ENCODE data around the gene PPIG. TPM values are rescaled to one million over a fixed set of nuclear protein-coding genes. Genes with fewer than 3 reads are reported as not detected.
"Not testable (repeated sequence)": the region's sequence is repeated elsewhere in the genome, so short reads cannot be mapped to it uniquely, and the experiment has no call there.

PPIG gene
- total RNA-seq (10 to 100 TPM; 79.2 to 82.9 TPM), polyA plus RNA-seq (100 to 1,000 TPM in 1 of 2 donors, 10 to 100 TPM in 1; 36.8 to 103 TPM)

DNA sequence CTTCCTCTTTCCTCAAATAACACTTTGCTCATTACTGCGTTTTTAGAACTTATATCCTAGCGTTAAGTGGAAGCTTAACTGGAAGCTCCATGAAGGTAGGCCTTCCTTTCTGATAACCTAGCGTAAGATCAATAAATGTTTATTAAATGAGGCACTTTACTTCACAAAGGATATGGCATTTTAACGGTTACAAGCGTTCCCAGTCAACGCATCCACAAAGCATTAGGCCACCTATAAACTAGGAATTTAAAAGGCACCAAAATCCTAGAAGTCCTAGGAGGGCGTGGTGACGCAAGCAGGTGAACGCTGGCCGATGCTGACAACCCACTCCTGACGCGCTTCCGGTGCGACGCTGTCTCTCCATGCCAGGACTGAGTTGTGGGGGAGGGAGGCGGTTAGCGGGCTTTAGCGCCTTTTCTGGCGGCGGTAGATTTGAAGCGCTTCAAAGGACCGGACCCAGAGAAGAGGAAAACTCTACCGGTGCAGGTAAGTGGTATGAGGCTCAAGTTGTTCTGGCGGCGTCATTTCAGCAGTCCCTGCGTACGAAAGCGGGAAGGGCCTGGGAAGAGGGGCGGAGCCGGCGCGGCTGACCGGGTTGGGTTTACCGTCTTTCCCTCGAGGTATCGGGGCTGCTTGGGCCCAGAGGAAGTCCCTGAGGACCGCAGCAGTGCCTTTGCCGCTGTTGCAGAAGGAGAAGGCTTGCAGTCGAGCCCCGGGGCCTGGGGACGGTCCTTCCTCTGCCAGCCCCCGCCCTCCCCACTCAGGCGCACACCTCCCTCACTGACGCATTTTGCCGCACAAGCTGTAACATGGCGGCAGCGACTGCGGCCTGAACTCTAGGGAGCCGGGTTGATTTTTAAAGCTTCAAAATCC lies at the start of gene PPIG:
Gene PPIG, plus strand, starts transcription at position 347 of the 873 bp plus-strand sequence. CDS start 19,691 bp downstream, outside the sequence.
- POLR2A ChIA-PET (ENCODE audit: partially characterized antibody): interaction anchor here (0.8 to 2.6 kb wide), 14 partner anchors 9 to 289 kb away, joined by 3 to 41 read pairs (median 4); partner anchors contain the start of genes BBS5, CFAP210, FASTKD1 and METTL5
- Histone ChIP-seq H3K27ac (ENCODE audit: low read depth, low read length) (peak within 1 kb of the TSS; percentile 94), H3K4me1 (ENCODE audit: insufficient read depth, low read length) (peaks cover 35% of the 10 kb centered on the region), H3K4me3 (ENCODE audit: low read length in 2 of 2) (peak within 1 kb of the TSS; percentile 76 to 92), H3K27me3 (ENCODE audit: insufficient read depth, low read length) (no peaks in the 10 kb centered on the region), H3K9me3 (ENCODE audit: control insufficient read depth in 1 of 2, low read length in 2 of 2) (no peaks in the 10 kb centered on the region), H3K36me3 (ENCODE audit: insufficient read depth, low read length) (no peaks in the 10 kb centered on the region)
- peak; percentile 86 to 93 (median 89) for DNase-seq
- peaks cover 20 to 49% (median 34%) of the 10 kb centered on the region in 4 donors for H3K4me1 Mint-ChIP-seq
- CTCF ChIA-PET (ENCODE audit: partially characterized antibody): interaction anchor here (1.2 to 2.3 kb wide), 2 partner anchors 11 to 241 kb away, joined by 3 to 10 read pairs; partner anchors contain the start of genes FASTKD1 and METTL5
- intact Hi-C loops (cut with micrococcal nuclease): loop anchor here (1.0 to 5.0 kb wide), 4 partner anchors 11 to 1343 kb away; partner anchors contain the start of genes CFAP210, FASTKD1, GORASP2 and PHOSPHO2
- peaks cover 0 to 8% (median 4%) of the 10 kb centered on the region in 8 donors for H3K9me3 Mint-ChIP-seq
- H3K27ac Mint-ChIP-seq: peak within 1 kb of the TSS; percentile 98 to 100 (median 100)
- no peaks in the 10 kb centered on the region for H3K27me3 Mint-ChIP-seq
- H3K4me3 Mint-ChIP-seq: peak within 1 kb of the TSS; percentile 96 to 100 (median 98)
- H3K36me3 Mint-ChIP-seq: peaks cover 0 to 19% of the 10 kb centered on the region in 2 donors

DNA sequence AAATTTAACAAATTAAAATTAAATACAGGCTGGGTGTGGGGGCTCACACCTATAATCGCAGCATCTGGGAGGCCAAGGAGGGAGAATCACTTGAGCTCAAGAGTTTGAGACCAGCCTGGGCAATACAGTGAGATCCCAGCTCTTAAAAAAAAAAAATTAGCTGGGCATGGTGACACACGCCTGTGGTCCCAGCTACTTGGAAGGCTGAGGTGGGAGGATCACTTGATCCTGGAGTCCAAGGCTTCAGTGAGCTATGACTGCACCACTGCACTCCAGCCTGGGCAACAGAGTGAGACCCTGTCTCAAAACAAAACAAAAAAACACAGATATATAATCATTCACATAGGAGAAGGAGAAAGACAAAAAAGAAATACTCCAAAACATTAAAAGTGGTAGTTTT lies 44.7 kb upstream of the PPIG start:
- H3K4me3 Mint-ChIP-seq; H3K9me3 ChIP-seq (ENCODE audit: control insufficient read depth in 1 of 2, low read length in 2 of 2); POLR2A ChIA-PET (ENCODE audit: partially characterized antibody); H3K36me3 ChIP-seq (ENCODE audit: insufficient read depth, low read length); H3K27me3 ChIP-seq (ENCODE audit: insufficient read depth, low read length); DNase-seq; H3K27ac Mint-ChIP-seq; H3K27ac ChIP-seq (ENCODE audit: low read depth, low read length); H3K4me1 Mint-ChIP-seq; H3K9me3 Mint-ChIP-seq; H3K4me3 ChIP-seq (ENCODE audit: low read length in 2 of 2); H3K4me1 ChIP-seq (ENCODE audit: insufficient read depth, low read length); intact Hi-C loops (cut with micrococcal nuclease); H3K27me3 Mint-ChIP-seq: not testable (repeated sequence)
- peaks cover 27 to 36% of the 10 kb centered on the region in 2 donors for H3K36me3 Mint-ChIP-seq
- CTCF ChIA-PET (ENCODE audit: partially characterized antibody): interaction anchor here (2.5 kb wide), 1 partner anchor 12 kb away, joined by 10 read pairs; no protein-coding TSS in a partner anchor

DNA sequence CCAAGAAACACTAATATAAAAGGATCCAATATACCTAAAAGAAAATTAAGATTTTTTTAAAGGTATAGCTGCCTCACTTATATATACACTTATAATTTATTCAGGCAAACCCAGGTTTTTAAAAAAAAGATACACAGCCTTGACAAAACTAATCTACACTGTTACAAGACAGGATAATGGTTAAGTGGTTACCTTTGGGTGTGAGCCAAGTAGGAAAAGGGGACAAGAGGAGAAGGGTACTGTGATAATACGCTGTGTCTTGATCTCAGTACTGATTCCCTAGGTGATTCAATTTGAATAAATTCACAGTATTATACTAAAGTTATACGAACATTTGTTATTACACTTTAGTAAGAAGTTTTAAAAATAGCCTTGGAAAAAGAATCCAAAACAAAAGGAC lies 44.0 kb upstream of the PPIG start:
- H3K9me3 Mint-ChIP-seq: no peaks in the 10 kb centered on the region
- ChIA-PET CTCF (ENCODE audit: partially characterized antibody) (no interaction called here), POLR2A (ENCODE audit: partially characterized antibody) (interaction anchor here (0.6 kb wide), 1 partner anchor 8 kb away, joined by 3 read pairs; no protein-coding TSS in a partner anchor)
- Histone ChIP-seq H3K9me3 (ENCODE audit: control insufficient read depth in 1 of 2, low read length in 2 of 2) (no peaks in the 10 kb centered on the region), H3K4me3 (ENCODE audit: low read length in 2 of 2) (no peak overlapping the region), H3K4me1 (ENCODE audit: insufficient read depth, low read length) (no peaks in the 10 kb centered on the region), H3K27me3 (ENCODE audit: insufficient read depth, low read length) (no peaks in the 10 kb centered on the region), H3K27ac (ENCODE audit: low read depth, low read length) (no peak overlapping the region), H3K36me3 (ENCODE audit: insufficient read depth, low read length) (no peaks in the 10 kb centered on the region)
- peaks cover 27 to 35% of the 10 kb centered on the region in 2 donors for H3K36me3 Mint-ChIP-seq
- H3K27me3 Mint-ChIP-seq: no peaks in the 10 kb centered on the region
- H3K4me1 Mint-ChIP-seq: no peaks in the 10 kb centered on the region
- intact Hi-C loops (cut with micrococcal nuclease): no loop called here
- no peak overlapping the region for H3K27ac Mint-ChIP-seq
- no peak for DNase-seq
- no peak overlapping the region for H3K4me3 Mint-ChIP-seq

DNA sequence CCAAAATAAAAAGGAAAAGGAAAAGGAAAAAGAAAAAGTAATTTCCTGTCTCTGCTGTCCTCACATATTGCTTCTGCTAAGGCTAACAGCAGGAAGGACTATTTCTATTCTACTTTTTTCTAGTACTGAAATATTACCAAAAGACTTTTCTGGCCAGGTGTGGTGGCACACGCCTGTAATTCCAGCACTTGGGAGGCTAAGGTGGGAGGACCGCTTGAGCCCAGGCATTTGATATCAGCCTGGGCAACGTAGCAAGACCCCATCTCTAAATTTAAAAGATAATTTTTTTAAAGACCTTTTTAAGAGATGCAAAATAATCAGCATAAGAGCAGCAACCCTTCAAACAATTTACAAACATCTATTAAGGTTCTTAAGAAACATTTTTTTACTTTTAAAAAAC lies 41.7 kb upstream of the PPIG start:
- no peak overlapping the region for H3K27ac ChIP-seq (ENCODE audit: low read depth, low read length)
- no peaks in the 10 kb centered on the region for H3K9me3 ChIP-seq (ENCODE audit: control insufficient read depth in 1 of 2, low read length in 2 of 2)
- H3K36me3 Mint-ChIP-seq: peaks cover 36 to 44% of the 10 kb centered on the region in 2 donors
- ChIA-PET CTCF (ENCODE audit: partially characterized antibody) (no interaction called here), POLR2A (ENCODE audit: partially characterized antibody) (no interaction called here)
- H3K4me3 Mint-ChIP-seq: no peak overlapping the region
- H3K27me3 ChIP-seq (ENCODE audit: insufficient read depth, low read length): no peaks in the 10 kb centered on the region
- H3K4me3 ChIP-seq (ENCODE audit: low read length in 2 of 2): no peak overlapping the region
- no peaks in the 10 kb centered on the region for H3K9me3 Mint-ChIP-seq
- H3K4me1 Mint-ChIP-seq: peaks cover 0 to 3% (median 0%) of the 10 kb centered on the region in 4 donors
- H3K27ac Mint-ChIP-seq: no peak overlapping the region
- no peaks in the 10 kb centered on the region for H3K4me1 ChIP-seq (ENCODE audit: insufficient read depth, low read length)
- no peak for DNase-seq
- intact Hi-C loops (cut with micrococcal nuclease): no loop called here
- no peaks in the 10 kb centered on the region for H3K36me3 ChIP-seq (ENCODE audit: insufficient read depth, low read length)
- H3K27me3 Mint-ChIP-seq: no peaks in the 10 kb centered on the region

DNA sequence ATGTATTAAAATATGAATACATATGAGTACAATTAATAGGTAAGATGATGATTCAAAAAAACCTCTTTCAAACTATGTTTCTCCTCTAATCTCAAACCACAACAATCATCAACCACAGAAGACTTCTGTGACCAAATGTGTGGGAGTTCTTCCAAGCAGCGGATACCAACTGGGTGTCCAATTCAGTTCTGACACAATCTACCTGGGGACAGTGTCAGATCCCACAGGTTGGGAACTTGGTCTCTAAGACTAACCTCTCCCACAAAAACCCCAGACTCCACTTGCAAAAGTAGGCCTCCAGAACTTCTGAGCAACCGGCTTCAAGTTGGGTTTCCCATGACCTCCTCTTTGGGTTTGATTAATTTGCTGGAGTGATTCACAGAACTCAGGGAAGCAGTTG lies 37.4 kb upstream of the PPIG start:
- CTCF ChIA-PET (ENCODE audit: partially characterized antibody): no interaction called here
- DNase-seq: no peak
- Mint-ChIP-seq H3K27ac (peak overlapping the region in 2 of 7 donors; percentile 22 to 79), H3K4me3 (no peak overlapping the region), H3K4me1 (peaks cover 0 to 3% (median 0%) of the 10 kb centered on the region in 4 donors), H3K36me3 (peaks cover 32 to 40% of the 10 kb centered on the region in 2 donors), H3K9me3 (no peaks in the 10 kb centered on the region), H3K27me3 (no peaks in the 10 kb centered on the region)
- Histone ChIP-seq H3K27ac (ENCODE audit: low read depth, low read length) (no peak overlapping the region), H3K4me1 (ENCODE audit: insufficient read depth, low read length) (no peaks in the 10 kb centered on the region), H3K36me3 (ENCODE audit: insufficient read depth, low read length) (no peaks in the 10 kb centered on the region), H3K9me3 (ENCODE audit: control insufficient read depth in 1 of 2, low read length in 2 of 2) (no peaks in the 10 kb centered on the region), H3K4me3 (ENCODE audit: low read length in 2 of 2) (no peak overlapping the region), H3K27me3 (ENCODE audit: insufficient read depth, low read length) (no peaks in the 10 kb centered on the region)
- intact Hi-C loops (cut with micrococcal nuclease): no loop called here
- POLR2A ChIA-PET (ENCODE audit: partially characterized antibody): no interaction called here

DNA sequence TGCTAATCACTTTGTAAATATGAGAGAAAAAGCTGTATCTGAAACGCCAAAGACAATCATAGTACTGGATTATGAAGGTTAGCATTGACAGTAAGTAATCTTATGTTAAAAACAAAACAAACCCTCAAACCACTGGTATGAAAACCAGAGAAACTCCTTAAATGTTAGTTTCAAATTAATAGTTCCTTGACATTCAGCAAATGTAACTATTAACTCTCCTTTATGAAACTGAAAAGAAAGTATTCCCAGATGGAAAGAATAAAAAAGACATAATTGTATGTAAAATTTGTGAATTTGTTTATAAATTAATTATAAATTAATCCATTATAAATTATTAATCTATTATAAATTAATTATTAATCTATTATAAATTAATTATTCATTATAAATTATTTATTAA lies 22.8 kb upstream of the PPIG start:
- no peaks in the 10 kb centered on the region for H3K9me3 ChIP-seq (ENCODE audit: control insufficient read depth in 1 of 2, low read length in 2 of 2)
- ChIA-PET POLR2A (ENCODE audit: partially characterized antibody) (no interaction called here), CTCF (ENCODE audit: partially characterized antibody) (no interaction called here)
- Mint-ChIP-seq H3K27me3 (no peaks in the 10 kb centered on the region), H3K4me3 (no peak overlapping the region), H3K27ac (peak overlapping the region in 3 of 7 donors; percentile 68 to 85 (median 70)), H3K9me3 (peaks cover 0 to 10% (median 0%) of the 10 kb centered on the region in 8 donors), H3K36me3 (peaks cover 21% of the 10 kb centered on the region in 2 donors), H3K4me1 (peaks cover 0 to 1% (median 0%) of the 10 kb centered on the region in 4 donors)
- peaks cover 3% of the 10 kb centered on the region for H3K36me3 ChIP-seq (ENCODE audit: insufficient read depth, low read length)
- no peak overlapping the region for H3K27ac ChIP-seq (ENCODE audit: low read depth, low read length)
- no peaks in the 10 kb centered on the region for H3K27me3 ChIP-seq (ENCODE audit: insufficient read depth, low read length)
- DNase-seq: no peak
- H3K4me3 ChIP-seq (ENCODE audit: low read length in 2 of 2): no peak overlapping the region
- intact Hi-C loops (cut with micrococcal nuclease): no loop called here
- no peaks in the 10 kb centered on the region for H3K4me1 ChIP-seq (ENCODE audit: insufficient read depth, low read length)

DNA sequence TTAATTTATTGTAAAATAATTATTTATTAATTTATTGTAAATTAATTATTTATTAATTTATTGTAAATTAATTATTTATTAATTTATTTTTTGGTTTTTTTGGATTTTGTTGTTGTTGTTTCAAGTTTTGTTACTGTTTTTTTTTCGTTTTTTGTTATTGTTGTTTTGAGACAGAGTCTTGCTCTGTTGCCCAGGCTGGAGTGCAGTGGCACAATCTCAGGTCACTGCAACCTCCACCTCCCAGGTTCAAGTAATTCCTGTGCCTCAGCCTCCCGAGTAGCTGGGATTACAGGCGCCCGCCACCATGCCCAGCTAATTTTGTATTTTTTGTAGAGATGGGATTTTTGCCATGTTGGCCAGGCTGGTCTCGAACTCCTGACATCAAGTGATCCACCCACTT lies 22.1 kb upstream of the PPIG start:
- H3K27me3 ChIP-seq (ENCODE audit: insufficient read depth, low read length); H3K9me3 Mint-ChIP-seq; H3K4me3 ChIP-seq (ENCODE audit: low read length in 2 of 2); intact Hi-C loops (cut with micrococcal nuclease); H3K9me3 ChIP-seq (ENCODE audit: control insufficient read depth in 1 of 2, low read length in 2 of 2); H3K36me3 ChIP-seq (ENCODE audit: insufficient read depth, low read length); H3K4me1 ChIP-seq (ENCODE audit: insufficient read depth, low read length); H3K27me3 Mint-ChIP-seq; H3K4me3 Mint-ChIP-seq; H3K27ac ChIP-seq (ENCODE audit: low read depth, low read length); H3K4me1 Mint-ChIP-seq; DNase-seq; CTCF ChIA-PET (ENCODE audit: partially characterized antibody): not testable (repeated sequence)
- POLR2A ChIA-PET (ENCODE audit: partially characterized antibody): interaction anchor here (0.6 to 1.9 kb wide), 4 partner anchors 11 to 93 kb away, joined by 3 to 13 read pairs (median 6); partner anchors contain the start of genes FASTKD1 and PPIG
- peak overlapping the region in 4 of 7 donors; percentile 11 to 78 (median 62) for H3K27ac Mint-ChIP-seq
- H3K36me3 Mint-ChIP-seq: peaks cover 21% of the 10 kb centered on the region in 2 donors

Measured in CD4-positive, alpha-beta memory T cell (primary cell).